GM12892 (cell line): ENCODE data around the gene NAA16.

Source experiments
- POLR2AphosphoS5 ChIP-seq: IDR thresholded peaks from 2 replicates; pipeline ENCODE4 v1.6.1; 2011; ENCODE audit warnings: low read depth, low read length, control low read depth
- TAF1 ChIP-seq: IDR thresholded peaks from 2 replicates; pipeline ENCODE4 v1.6.1; 2011; ENCODE audit warnings: low read depth, mild to moderate bottlenecking, control low read depth, low read length, borderline replicate concordance

DNA sequence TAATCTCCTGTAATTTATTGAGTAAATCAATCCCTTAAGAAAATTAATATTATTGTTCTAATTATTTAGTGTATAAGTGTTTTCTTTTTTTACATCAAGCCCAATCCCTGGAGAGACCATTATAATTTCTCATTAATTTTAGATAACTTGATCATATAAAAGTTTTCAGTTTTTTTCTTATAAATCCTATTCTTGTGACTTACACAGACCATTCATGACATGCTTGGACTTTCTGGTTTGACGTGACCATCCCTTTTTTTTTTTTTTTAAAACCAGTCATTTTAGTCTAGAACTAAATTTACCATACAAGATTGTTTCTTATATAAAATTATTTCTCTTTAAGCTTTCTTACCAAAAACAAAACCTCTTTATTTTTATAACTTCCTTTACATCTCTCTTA, 42.3 kb upstream of the NAA16 start:
- TF ChIP-seq TAF1 (no peak), POLR2AphosphoS5 (no peak)
